HFF-Myc (cell line): ENCODE results near the gene SNX33.

Source experiments
- DNase-seq: peaks from one replicate; pipeline ENCODE4 v3.0.0-alpha.2; 2011; ENCODE audit warnings: low read depth; ENCODE audit errors: extremely low read depth
- H3K4me3 ChIP-seq: replicated peaks from 2 replicates; pipeline ENCODE4 v1.5.1; 2011; ENCODE audit warnings: low read depth, mild to moderate bottlenecking, control low read depth, low read length
- CTCF ChIP-seq: IDR thresholded peaks from 2 replicates; pipeline ENCODE4 v1.5.1; 2012; ENCODE audit warnings: mild to moderate bottlenecking, low read depth, low read length, control low read depth; ENCODE audit errors: missing control alignments

The SNX33 gene

GRCh38 chr15:75662823-75663519 is 15.3 kb downstream of the SNX33 start:
- DNase-seq, result no peak
- no peak for TF ChIP-seq CTCF
- H3K4me3 ChIP-seq, result no peak overlapping the region

- no peak overlapping the region for H3K4me3 ChIP-seq
- DNase-seq, result no peak
- no peak for TF ChIP-seq CTCF
Observed at GRCh38 chr15:75663931-75664421, 16.3 kb downstream of the SNX33 start.

GRCh38 chr15:75666823-75667501 is 19.2 kb downstream of the SNX33 start:
- no peak for TF ChIP-seq CTCF
- peak; percentile 94 for DNase-seq

GRCh38 chr15:75669191-75669878 is 21.6 kb downstream of the SNX33 start:
- H3K4me3 ChIP-seq, result no peak overlapping the region
- TF ChIP-seq CTCF, result no peak
- no peak for DNase-seq

More at GRCh38 chr15:75666823-75667501, 19.2 kb downstream of the SNX33 start:
- H3K4me3 ChIP-seq, result no peak overlapping the region

- H3K4me3 ChIP-seq, result no peak overlapping the region
- no peak for TF ChIP-seq CTCF
- DNase-seq, result no peak
Observed at GRCh38 chr15:75669879-75670212, 22.1 kb downstream of the SNX33 start.

- no peak for TF ChIP-seq CTCF
- no peak for DNase-seq
- H3K4me3 ChIP-seq, result no peak overlapping the region
Observed at GRCh38 chr15:75671730-75672602, 24.3 kb downstream of the SNX33 start.
